ENCODE data around the gene INPP5A. TPM values are rescaled to one million over a fixed set of nuclear protein-coding genes. Genes with fewer than 3 reads are reported as not detected.

Gene INPP5A
- total RNA-seq, 1 experiment from 2014 or later: 12.3 TPM

GRCh38 chr10:132808383-132809231, 271.0 kb downstream of the INPP5A start (continued):
- no peak for TF ChIP-seq SRF (IDR thresholded peaks at IDR 0.05; ENCODE audit: low read depth)
- no peak for TF ChIP-seq CEBPB (IDR thresholded peaks at IDR 0.05; ENCODE audit: low read depth)
- no peak for TF ChIP-seq FOSL1 (IDR thresholded peaks at IDR 0.05; ENCODE audit: low read depth)
- TF ChIP-seq POLR2A (IDR thresholded peaks at IDR 0.05; ENCODE audit: borderline replicate concordance, extremely low read depth, insufficient read depth, insufficient read length): no peak
- TF ChIP-seq EGR1 (IDR thresholded peaks at IDR 0.05; ENCODE audit: low read depth): no peak
- TF ChIP-seq SP1 (IDR thresholded peaks at IDR 0.05; ENCODE audit: low read depth): no peak
- no peak for TF ChIP-seq ELF1 (IDR thresholded peaks at IDR 0.05; ENCODE audit: borderline replicate concordance, low read depth)
- no peak for TF ChIP-seq ZFX (IDR thresholded peaks at IDR 0.05)
- no peak for TF ChIP-seq YY1 (IDR thresholded peaks at IDR 0.05; ENCODE audit: extremely low read depth, insufficient replicate concordance, low read depth, low read length)
- no peak for TF ChIP-seq POLR2AphosphoS5 (IDR thresholded peaks at IDR 0.05; ENCODE audit: low read depth, low read length)
- no peak for TF ChIP-seq RAD21 (IDR thresholded peaks at IDR 0.05; ENCODE audit: low read depth)

GRCh38 chr10:132809232-132810140, 271.9 kb downstream of the INPP5A start:
- ATAC-seq (no peak), DNase-seq (ENCODE audit: low read depth, low spot score) (no peak)
- ChIA-PET CTCF (no interaction called here), POLR2A (no interaction called here), RAD21 (ENCODE audit: low non-redundant PET in 1 of 2, low total read pairs in 2 of 2, uncharacterized antibody in 2 of 2, unreplicated experiment in 2 of 2) (no interaction called here)
- Histone ChIP-seq H3K4me2 (ENCODE audit: low read length) (no peak overlapping the region), H2AFZ (ENCODE audit: low read depth, low read length, poor library complexity, severe bottlenecking) (no peak overlapping the region), H3K27ac (ENCODE audit: low read depth, low read length) (no peak overlapping the region), H3K9me2 (ENCODE audit: insufficient read depth) (no peaks in the 10 kb centered on the region), H4K20me1 (ENCODE audit: insufficient read depth) (no peaks in the 10 kb centered on the region), H3K79me2 (ENCODE audit: insufficient read depth, low read length) (no peaks in the 10 kb centered on the region), H3K4me3 (replicated peaks in 1 of 2; ENCODE audit: low read depth in 1 of 2, low read length in 2 of 2) (no peak overlapping the region), H3K27me3 (ENCODE audit: insufficient read depth, low read length) (no peaks in the 10 kb centered on the region), H3K9me3 (ENCODE audit: control insufficient read depth in 1 of 2, insufficient read depth in 1 of 2, low read depth in 1 of 2, low read length in 2 of 2) (no peaks in the 10 kb centered on the region), H3K36me3 (ENCODE audit: control insufficient read depth in 1 of 2, insufficient read depth in 2 of 2, low read length in 2 of 2) (no peaks in the 10 kb centered on the region), H3K4me1 (ENCODE audit: control insufficient read depth in 1 of 2, insufficient read depth in 2 of 2, low read length in 2 of 2) (no peaks in the 10 kb centered on the region), H3K9ac (ENCODE audit: low read length) (no peak overlapping the region)
- intact Hi-C loops (cut with micrococcal nuclease): no loop called here
- no TSS peak for BruUV-seq (replicated peaks)
- TF ChIP-seq CTCF (IDR thresholded peaks at IDR 0.05 in 2 of 3, conservative IDR thresholded peaks at IDR 0.05 in 1 of 3; ENCODE audit: borderline replicate concordance in 1 of 3, insufficient read depth in 1 of 3, low read depth in 2 of 3, low read length in 2 of 3): no peak
- TF ChIP-seq REST (IDR thresholded peaks at IDR 0.05; ENCODE audit: low read depth): no peak
- no peak for TF ChIP-seq EZH2phosphoT487 (IDR thresholded peaks at IDR 0.05; ENCODE audit: borderline replicate concordance)
- TF ChIP-seq EGR1 (IDR thresholded peaks at IDR 0.05; ENCODE audit: low read depth): no peak
- no peak for TF ChIP-seq ZNF274 (IDR thresholded peaks at IDR 0.05; ENCODE audit: low read depth, low read length)
- TF ChIP-seq ZFX (IDR thresholded peaks at IDR 0.05): no peak
- TF ChIP-seq JUND (IDR thresholded peaks at IDR 0.05): no peak
